Measurements from ENCODE around the gene FYN.

DNA sequence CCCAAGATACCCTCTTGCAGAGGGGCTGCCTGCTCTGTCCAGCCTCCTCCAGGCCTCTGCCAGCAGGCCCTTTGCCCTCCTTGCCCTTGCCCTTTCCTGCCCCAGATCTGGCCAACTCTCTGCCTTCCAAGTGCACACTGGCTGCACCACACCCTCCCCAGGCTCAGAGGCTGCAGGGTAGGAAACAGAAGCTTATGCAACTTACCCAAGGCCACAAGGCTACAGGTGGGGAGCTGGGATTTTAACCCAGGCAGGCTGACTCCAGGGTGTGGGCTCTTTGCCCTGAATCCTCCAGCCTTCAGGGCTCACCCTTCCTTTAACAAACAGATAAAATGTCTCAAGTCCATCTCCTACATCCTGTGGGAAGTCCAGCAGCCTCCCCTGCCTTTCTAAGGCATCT, 253.1 kb downstream of the FYN start:
- TF ChIP-seq POLR2A (IDR thresholded peaks at IDR 0.05; ENCODE audit: low read depth, low read length) (no peak), POLR2AphosphoS5 (IDR thresholded peaks at IDR 0.05; ENCODE audit: low read depth, low read length) (no peak)
